GM19372 (cell line): Measurements from ENCODE around the gene MAPK14.
"Not testable (repeated sequence)": the region's sequence is repeated elsewhere in the genome, so short reads cannot be mapped to it uniquely, and the experiment has no call there.

Experiments used
- ATAC-seq: cut with Tn5 transposase; IDR thresholded peaks from one replicate; pipeline ENCODE4 v1.9.1; 2021; ENCODE audit warnings: mild to moderate bottlenecking, low read depth, moderate library complexity; ENCODE audit not compliant: unreplicated experiment

MAPK14 gene

DNA sequence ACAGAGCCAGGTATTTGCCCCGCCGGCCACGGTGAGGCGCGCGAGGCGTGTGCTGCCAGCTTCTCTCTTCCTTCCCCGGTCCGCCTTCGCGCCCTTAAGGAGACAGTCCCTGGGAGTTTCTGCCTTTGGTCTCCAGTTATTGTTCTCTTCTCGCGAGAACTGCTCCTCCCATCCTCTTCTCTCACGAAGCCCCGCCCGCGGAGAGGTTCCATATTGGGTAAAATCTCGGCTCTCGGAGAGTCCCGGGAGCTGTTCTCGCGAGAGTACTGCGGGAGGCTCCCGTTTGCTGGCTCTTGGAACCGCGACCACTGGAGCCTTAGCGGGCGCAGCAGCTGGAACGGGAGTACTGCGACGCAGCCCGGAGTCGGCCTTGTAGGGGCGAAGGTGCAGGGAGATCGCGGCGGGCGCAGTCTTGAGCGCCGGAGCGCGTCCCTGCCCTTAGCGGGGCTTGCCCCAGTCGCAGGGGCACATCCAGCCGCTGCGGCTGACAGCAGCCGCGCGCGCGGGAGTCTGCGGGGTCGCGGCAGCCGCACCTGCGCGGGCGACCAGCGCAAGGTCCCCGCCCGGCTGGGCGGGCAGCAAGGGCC, at the start of gene MAPK14:
Gene MAPK14 (plus strand): TSS at position 308 of the 587 bp plus-strand sequence. CDS start 350 bp downstream, outside the sequence.
- ATAC-seq: peak; percentile 89

DNA sequence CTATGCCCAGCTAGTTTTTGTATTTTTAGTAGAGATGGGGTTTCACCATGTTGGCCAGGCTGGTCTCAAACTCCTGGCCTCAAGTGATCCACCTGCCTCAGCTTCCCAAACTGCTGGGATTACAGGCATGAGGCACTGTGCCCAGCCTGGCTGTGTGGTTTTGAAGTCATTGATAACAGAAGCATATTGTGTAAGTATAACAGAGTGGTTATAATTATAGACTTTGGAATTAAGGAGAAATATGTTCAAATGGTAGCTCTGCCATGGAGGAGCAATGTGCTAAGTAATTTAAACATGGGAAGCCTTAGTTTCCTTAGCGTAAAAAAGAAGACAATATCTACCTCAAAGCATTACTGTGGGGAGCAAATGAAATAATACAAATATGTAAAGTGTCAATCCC, 47.5 kb upstream of the MAPK14 start:
- ATAC-seq: not testable (repeated sequence)

DNA sequence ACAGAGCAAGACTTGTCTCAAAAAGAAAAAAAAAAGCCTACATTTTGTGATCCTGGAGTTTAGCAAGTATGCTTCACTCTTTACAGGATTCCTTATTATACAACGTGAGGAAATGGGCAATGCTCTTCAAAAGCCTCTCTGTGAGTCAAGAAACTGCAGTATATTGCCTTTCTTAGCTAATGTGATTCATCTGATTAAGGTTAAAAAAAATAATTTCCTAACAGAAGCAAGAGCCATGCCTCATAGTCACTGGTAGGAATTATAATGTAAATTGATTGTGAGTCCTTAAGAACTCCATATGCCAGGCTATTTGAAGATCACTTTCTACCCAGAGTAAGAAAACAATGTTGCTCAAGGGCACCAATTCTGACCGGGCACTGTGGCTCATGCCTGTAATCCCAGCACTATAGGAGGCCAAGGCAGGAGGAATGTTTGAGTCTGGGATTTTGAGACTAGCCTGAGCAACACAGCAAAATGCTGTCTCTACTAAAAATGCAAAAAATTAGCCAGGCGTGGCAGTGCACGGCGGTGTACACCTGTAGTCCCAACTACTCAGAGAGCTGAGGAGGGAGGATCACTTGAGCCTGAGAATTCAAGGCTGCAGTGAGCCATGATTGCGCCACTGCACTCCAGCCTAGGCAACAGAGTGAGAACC, 46.5 kb upstream of the MAPK14 start:
- no peak for ATAC-seq

- no peak for ATAC-seq
Observed at GRCh38 chr6:35984701-35985100, 42.9 kb upstream of the MAPK14 start.

DNA sequence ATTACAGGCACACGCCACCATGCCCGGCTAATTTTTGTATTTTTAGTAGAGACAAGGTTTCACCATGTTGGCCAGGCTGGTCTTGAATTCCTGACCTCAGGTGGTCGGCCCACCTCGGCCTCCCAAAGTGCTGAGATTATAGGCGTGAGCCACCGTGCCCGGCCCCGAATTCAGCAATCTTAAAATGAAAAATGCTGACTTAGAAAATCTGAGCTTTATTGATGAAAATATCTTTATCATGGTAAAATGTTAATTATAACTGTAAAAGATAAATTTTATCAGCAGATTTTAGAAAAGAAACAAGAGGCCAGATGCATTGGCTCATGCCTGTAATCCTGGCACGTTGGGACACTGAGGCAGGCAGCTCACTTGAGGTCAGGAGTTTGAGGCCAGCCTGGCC, 39.6 kb upstream of the MAPK14 start:
- not testable (repeated sequence) for ATAC-seq

DNA sequence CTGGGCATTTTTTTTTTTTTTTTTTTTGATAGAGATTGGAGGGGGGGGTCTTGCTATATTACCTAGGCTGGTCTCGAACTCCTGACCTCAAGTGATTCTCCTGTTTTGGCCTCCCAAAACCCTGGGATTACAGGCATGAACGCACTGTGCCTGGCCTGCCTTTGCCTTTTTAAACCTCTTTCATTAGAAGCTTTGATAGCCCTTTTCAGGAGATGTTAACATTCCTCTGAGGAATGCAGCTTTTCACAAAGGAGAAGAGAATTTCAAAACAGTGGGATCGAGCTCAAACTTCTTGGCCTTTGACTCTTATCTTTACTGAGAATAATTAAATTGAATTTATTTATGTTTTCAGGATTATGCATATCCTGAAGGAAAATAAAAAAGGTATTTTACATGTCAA, 34.5 kb upstream of the MAPK14 start:
- no peak for ATAC-seq

- ATAC-seq: no peak
Observed at GRCh38 chr6:36000451-36000850, 27.2 kb upstream of the MAPK14 start.

- ATAC-seq: no peak
Observed at GRCh38 chr6:36015666-36016065, 11.9 kb upstream of the MAPK14 start.

- no peak for ATAC-seq
Observed at GRCh38 chr6:36018339-36018738, 9.3 kb upstream of the MAPK14 start.

- ATAC-seq: no peak
Observed at GRCh38 chr6:36019167-36019566, 8.4 kb upstream of the MAPK14 start.

DNA sequence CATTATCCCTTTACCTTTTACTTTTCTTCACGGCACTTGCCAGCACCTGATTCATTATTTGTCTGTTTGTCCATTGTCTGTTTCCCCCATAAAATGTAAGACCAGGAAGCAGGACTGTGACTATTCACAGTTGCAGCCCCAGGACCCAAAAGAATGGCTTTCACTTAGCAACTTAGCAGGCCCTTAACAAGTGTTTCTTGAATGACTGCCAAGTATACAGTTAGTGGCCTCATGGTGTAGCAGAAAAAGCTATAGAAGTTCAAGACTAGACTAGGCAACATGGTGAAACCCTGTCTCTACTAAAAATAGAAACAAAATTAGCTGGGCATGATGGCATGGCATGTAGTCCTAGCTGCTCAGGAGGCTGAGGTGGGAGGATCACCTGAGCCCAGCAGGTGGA, 7.5 kb upstream of the MAPK14 start:
- ATAC-seq: no peak

GRCh38 chr6:36023996-36024795, 3.4 kb upstream of the MAPK14 start, which contains the start of gene SLC26A8:
Gene SLC26A8, minus strand, starts transcription at chr6:36024641. Its CDS starts 4,934 bp downstream, at chr6:36019707.
- ATAC-seq: no peak

DNA sequence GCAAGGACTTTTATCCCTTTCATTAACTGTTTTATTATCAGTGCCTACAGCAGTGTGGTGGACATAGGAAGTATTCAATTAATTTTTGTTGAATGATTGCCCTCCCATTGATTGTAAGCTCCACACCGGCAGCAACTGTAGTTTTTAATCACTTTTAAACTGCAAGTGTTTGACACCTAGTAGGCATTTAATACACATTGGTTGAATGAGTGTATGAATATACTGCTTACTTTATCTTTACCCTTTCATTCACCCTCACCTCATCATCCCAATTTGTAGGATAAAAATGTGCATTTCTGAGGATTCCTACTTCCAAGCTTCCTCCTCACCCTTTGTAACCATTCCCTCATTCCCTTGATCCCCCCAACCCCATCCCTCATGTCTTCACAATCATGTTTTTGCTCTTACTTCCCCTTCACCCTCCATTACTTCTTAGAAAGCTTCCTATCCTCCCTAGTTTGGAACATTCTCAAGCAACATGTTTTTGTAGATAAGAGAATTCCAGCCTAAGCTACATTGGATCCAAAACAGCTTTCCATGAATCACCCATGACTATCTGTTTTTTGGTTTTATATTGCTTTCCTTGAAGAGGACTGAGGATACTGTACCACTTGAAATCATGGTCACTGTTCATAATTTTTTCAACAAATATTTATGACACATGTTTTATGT, 2.2 kb upstream of the MAPK14 start:
- ATAC-seq: no peak

DNA sequence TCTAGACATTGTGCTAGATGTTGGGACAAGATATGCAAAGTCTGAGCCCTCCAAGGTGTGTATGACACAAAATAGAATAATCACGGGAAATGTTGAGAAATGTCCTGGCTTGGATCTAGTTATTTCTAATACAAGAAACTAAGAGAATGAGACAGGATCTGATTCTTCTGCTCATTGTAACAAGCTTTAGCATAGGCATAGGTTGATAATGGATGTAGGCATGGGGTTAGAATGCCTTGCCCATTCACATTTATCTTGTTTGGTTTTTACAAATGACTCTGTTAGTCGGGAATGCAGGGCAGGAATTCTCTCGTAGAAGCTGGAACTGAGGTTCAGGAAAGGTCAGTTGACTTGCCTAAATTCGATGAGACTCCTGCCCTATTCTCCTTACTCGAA, 1.7 kb upstream of the MAPK14 start:
- ATAC-seq: no peak

- ATAC-seq: peak; percentile 16
Observed at GRCh38 chr6:36028088-36028876, 674 bp downstream of the MAPK14 start.

- ATAC-seq: no peak
Observed at GRCh38 chr6:36028877-36029324, 1.3 kb downstream of the MAPK14 start.

GRCh38 chr6:36029464-36029863, 1.9 kb downstream of the MAPK14 start:
- no peak for ATAC-seq

GRCh38 chr6:36032261-36032660, 4.7 kb downstream of the MAPK14 start:
- no peak for ATAC-seq

DNA sequence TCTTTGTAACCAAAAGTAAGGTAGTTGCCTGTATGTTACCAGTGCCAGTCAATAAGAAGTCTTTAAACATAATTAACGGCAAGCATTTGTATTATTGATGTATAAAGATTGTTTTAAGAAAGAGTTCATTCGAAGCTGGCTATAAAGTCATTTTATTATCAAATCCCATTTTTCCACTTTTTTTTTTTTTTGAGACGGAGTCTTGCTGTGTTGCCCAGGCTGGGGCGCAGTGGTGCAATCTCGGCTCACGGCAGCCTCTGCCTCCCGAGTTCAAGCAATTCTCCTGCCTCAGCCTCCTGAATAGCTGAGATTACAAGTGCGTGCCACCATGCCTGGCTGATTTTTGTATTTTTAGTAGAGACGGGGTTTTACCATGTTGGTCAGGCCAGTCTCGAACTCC, 5.5 kb downstream of the MAPK14 start:
- not testable (repeated sequence) for ATAC-seq

DNA sequence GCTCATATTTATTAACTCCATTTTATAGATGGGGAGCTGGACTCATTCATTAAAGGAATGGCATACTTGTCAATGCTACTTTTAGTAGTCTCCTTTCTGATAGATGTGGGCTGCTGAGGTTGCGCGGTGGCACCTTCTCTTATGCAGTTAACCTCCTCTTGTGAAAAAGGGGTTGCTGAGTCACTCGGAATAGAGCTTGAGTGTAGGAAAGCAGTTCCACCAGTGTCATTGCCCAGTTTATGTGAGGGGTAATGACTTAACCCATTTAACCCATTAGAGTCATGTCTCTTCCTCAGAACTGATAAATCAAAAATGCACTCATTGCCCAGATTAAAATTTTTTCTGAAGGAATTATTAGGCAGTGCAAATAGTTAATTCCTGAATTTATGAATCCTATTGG, 6.3 kb downstream of the MAPK14 start:
- no peak for ATAC-seq
